ENCODE measurements around the gene MMP28. TPM values are rescaled to one million over a fixed set of nuclear protein-coding genes. Genes with fewer than 3 reads are reported as not detected.

The MMP28 gene
- total and polyA plus RNA-seq, 2 donors (not counting 1 experiment from before 2014, with no cell fraction given) = 0.15 to 2.0 TPM

DNA sequence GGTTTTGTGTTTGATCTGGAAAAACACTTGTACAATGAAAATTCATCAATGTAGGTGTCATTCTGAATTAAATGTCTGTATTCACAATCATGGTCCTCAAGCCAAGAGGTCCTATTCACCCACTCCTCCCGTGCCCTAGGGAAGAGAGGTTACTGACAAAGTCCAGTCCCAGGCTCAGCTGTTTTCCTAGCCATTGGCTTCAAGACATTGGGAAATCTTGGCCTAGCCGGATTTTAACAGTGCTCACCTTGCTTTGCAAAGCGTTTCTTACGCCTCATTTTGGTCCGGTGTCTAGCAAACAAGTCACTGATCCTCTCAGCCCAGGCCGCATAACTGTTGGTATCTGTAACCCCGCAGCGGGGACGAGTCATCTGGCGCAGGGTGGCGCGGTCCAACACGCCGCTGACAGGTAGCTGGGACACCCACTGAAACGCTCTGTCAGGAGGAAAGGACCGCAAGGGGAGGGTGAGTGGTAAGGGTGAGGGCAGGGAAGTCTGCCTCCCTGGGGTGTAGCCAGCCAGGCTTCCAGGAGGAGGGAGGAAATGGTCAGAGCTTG lies 16.7 kb downstream of the MMP28 start:
- no peaks in the 10 kb centered on the region for H3K4me1 Mint-ChIP-seq
- TF ChIP-seq EZH2 (IDR thresholded peaks at IDR 0.05; ENCODE audit: borderline replicate concordance, insufficient read depth, low read depth, low read length, poor library complexity, severe bottlenecking) = no peak
- TF ChIP-seq, protein P1, sequence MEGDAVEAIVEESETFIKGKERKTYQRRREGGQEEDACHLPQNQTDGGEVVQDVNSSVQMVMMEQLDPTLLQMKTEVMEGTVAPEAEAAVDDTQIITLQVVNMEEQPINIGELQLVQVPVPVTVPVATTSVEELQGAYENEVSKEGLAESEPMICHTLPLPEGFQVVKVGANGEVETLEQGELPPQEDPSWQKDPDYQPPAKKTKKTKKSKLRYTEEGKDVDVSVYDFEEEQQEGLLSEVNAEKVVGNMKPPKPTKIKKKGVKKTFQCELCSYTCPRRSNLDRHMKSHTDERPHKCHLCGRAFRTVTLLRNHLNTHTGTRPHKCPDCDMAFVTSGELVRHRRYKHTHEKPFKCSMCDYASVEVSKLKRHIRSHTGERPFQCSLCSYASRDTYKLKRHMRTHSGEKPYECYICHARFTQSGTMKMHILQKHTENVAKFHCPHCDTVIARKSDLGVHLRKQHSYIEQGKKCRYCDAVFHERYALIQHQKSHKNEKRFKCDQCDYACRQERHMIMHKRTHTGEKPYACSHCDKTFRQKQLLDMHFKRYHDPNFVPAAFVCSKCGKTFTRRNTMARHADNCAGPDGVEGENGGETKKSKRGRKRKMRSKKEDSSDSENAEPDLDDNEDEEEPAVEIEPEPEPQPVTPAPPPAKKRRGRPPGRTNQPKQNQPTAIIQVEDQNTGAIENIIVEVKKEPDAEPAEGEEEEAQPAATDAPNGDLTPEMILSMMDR (IDR thresholded peaks at IDR 0.05) = no peak
- ChIA-PET POLR2A (no interaction called here), CTCF (interaction anchor here (2.2 kb wide), 1 partner anchor 15 kb away, joined by 11 read pairs; no protein-coding TSS in a partner anchor)
- Histone ChIP-seq H3K79me2 (ENCODE audit: control insufficient read depth, insufficient read depth, low read length) (no peaks in the 10 kb centered on the region), H3K9ac (ENCODE audit: low read length) (no peak overlapping the region), H3K27me3 (replicated peaks in 1 of 4; ENCODE audit: control extremely low read depth in 1 of 4, control insufficient read depth in 3 of 4, insufficient read depth in 4 of 4, low read length in 3 of 4) (peaks cover 0 to 5% (median under 1%) of the 10 kb centered on the region in 4 experiments), H3K4me2 (replicated peaks; ENCODE audit: low read depth, low read length, poor library complexity, severe bottlenecking) (no peak overlapping the region), H3K9me3 (ENCODE audit: control extremely low read depth in 1 of 3, control insufficient read depth in 2 of 3, insufficient read depth in 1 of 3, low read length in 2 of 3) (no peaks in the 10 kb centered on the region), H3K4me3 (ENCODE audit: control extremely low read depth in 1 of 5, extremely low read depth in 1 of 5, insufficient read depth in 1 of 5, low read depth in 2 of 5, low read length in 4 of 5) (no peak overlapping the region), H3K36me3 (replicated peaks in 1 of 2; ENCODE audit: control extremely low read depth in 1 of 2, control insufficient read depth in 1 of 2, extremely low read depth in 1 of 2, insufficient read depth in 2 of 2, low read length in 1 of 2) (no peaks in the 10 kb centered on the region), H4K20me1 (ENCODE audit: control insufficient read depth, insufficient read depth, low read length, poor library complexity, severe bottlenecking) (no peaks in the 10 kb centered on the region), H3K4me1 (ENCODE audit: control insufficient read depth in 2 of 2, insufficient read depth in 2 of 2, low read length in 2 of 2) (no peaks in the 10 kb centered on the region), H2AFZ (ENCODE audit: insufficient read depth, low read depth, low read length, poor library complexity, severe bottlenecking) (no peak overlapping the region), H3K27ac (ENCODE audit: low read length in 2 of 2) (no peak overlapping the region)
- ATAC-seq (ENCODE audit: low read depth) = no peak
- 97% methylated on average over 16 of the region's 16 CpGs for WGBS (ENCODE audit: insufficient coverage)
- no peak overlapping the region for H3K4me3 Mint-ChIP-seq
- no peaks in the 10 kb centered on the region for H3K9me3 Mint-ChIP-seq (ENCODE audit: insufficient read depth)
- intact Hi-C loops (cut with micrococcal nuclease) = no loop called here
- H3K27me3 Mint-ChIP-seq = peaks cover 8% of the 10 kb centered on the region
- no peak overlapping the region for H3K27ac Mint-ChIP-seq
- DNase-seq = no peak

DNA sequence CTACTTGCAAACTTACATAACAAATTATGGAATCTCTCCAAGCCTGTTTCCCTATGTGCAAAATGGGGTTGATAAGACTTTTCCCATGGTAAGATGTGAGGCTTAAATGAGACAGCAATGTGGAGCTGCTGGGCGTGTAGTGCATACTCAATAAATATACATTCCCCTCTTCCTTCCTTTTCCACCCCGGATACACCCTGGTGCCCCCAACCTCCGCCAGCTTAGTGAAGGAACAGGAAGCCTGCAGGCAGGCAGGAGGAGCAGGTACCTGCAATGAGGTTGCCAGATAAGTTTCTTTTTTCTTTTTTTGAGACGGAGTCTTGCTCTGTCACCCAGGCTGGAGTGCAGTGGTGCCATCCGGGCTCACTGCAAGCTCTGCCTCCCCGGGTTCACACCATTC lies 19.9 kb downstream of the MMP28 start:
- ChIA-PET POLR2A (interaction anchor here (0.6 kb wide), 1 partner anchor 29 kb away, joined by 6 read pairs; no protein-coding TSS in a partner anchor), CTCF (interaction anchor here (2.0 kb wide), 1 partner anchor 11 kb away, joined by 9 read pairs; no protein-coding TSS in a partner anchor)
- H3K27me3 Mint-ChIP-seq = peaks cover 10% of the 10 kb centered on the region
- no peak for TF ChIP-seq EZH2 (IDR thresholded peaks at IDR 0.05; ENCODE audit: borderline replicate concordance, insufficient read depth, low read depth, low read length, poor library complexity, severe bottlenecking)
- TF ChIP-seq, protein P1 (IDR thresholded peaks at IDR 0.05) = no peak
- intact Hi-C loops (cut with micrococcal nuclease) = no loop called here
- no peak overlapping the region for H3K27ac Mint-ChIP-seq
- Histone ChIP-seq H2AFZ (ENCODE audit: insufficient read depth, low read depth, low read length, poor library complexity, severe bottlenecking) (no peak overlapping the region), H3K27me3 (replicated peaks in 1 of 4; ENCODE audit: control extremely low read depth in 1 of 4, control insufficient read depth in 3 of 4, insufficient read depth in 4 of 4, low read length in 3 of 4) (peaks cover 0 to 5% (median under 1%) of the 10 kb centered on the region in 4 experiments), H3K9me3 (ENCODE audit: control extremely low read depth in 1 of 3, control insufficient read depth in 2 of 3, insufficient read depth in 1 of 3, low read length in 2 of 3) (no peaks in the 10 kb centered on the region), H3K27ac (ENCODE audit: low read length in 2 of 2) (no peak overlapping the region), H3K4me2 (replicated peaks; ENCODE audit: low read depth, low read length, poor library complexity, severe bottlenecking) (no peak overlapping the region), H4K20me1 (ENCODE audit: control insufficient read depth, insufficient read depth, low read length, poor library complexity, severe bottlenecking) (no peaks in the 10 kb centered on the region), H3K4me3 (ENCODE audit: control extremely low read depth in 1 of 5, extremely low read depth in 1 of 5, insufficient read depth in 1 of 5, low read depth in 2 of 5, low read length in 4 of 5) (no peak overlapping the region), H3K36me3 (replicated peaks in 1 of 2; ENCODE audit: control extremely low read depth in 1 of 2, control insufficient read depth in 1 of 2, extremely low read depth in 1 of 2, insufficient read depth in 2 of 2, low read length in 1 of 2) (no peaks in the 10 kb centered on the region), H3K4me1 (ENCODE audit: control insufficient read depth in 2 of 2, insufficient read depth in 2 of 2, low read length in 2 of 2) (no peaks in the 10 kb centered on the region), H3K79me2 (ENCODE audit: control insufficient read depth, insufficient read depth, low read length) (no peaks in the 10 kb centered on the region), H3K9ac (ENCODE audit: low read length) (no peak overlapping the region)
- WGBS (ENCODE audit: insufficient coverage) = 50% methylated on average over 2 of the region's 6 CpGs
- H3K4me3 Mint-ChIP-seq = no peak overlapping the region
- no peak for ATAC-seq (ENCODE audit: low read depth)
- DNase-seq = no peak
- H3K9me3 Mint-ChIP-seq (ENCODE audit: insufficient read depth) = no peaks in the 10 kb centered on the region
- no peaks in the 10 kb centered on the region for H3K4me1 Mint-ChIP-seq
